GM19468 (cell line): ENCODE results near the gene PTCD1.

ENCODE experiments used
- ATAC-seq: cut with Tn5 transposase; IDR thresholded peaks from one replicate; pipeline ENCODE4 v1.9.1; 2021; ENCODE audit warnings: mild to moderate bottlenecking, moderate library complexity, moderate number of reproducible peaks; ENCODE audit not compliant: unreplicated experiment; ENCODE audit errors: extremely low read depth

The PTCD1 gene

DNA sequence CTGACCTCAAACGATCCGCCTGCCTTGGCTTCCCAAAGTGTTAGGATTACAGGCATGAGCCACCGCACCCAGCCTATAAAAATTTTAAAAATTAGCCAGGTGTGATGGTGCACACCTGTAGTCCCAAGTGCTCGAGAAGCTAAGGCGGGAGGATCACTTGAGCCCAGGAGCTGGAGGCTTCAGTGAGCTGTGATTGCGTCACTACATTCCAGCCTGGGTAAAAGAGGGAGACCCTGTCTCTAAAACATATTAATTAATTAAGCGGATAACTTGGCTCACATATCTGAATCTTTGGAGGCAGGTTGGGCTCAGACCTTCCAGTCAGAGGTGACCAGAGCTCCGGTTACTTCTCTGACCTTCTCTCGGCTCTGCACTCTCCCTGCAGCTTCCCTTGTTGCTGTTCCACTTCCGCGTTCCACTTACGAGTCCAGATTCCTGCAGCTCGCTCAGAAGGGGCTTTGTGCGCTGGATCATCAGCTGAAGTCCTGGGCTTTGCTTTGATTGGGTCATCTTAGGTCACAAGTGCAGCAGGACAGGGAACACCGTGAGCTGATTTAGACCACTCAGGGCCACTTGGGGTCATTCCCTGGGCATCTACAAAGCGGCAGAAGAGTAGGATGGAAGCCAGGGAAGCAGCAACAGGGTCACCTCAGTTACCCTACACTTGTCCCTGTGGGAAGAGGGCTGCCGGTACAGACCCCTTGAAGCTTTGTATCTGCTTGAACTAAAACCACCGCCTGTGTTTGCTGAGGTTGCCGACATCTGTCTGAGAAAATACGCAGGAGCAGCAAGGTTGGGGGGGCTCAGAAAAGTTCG lies 66.1 kb downstream of the PTCD1 start:
- no peak for ATAC-seq

DNA sequence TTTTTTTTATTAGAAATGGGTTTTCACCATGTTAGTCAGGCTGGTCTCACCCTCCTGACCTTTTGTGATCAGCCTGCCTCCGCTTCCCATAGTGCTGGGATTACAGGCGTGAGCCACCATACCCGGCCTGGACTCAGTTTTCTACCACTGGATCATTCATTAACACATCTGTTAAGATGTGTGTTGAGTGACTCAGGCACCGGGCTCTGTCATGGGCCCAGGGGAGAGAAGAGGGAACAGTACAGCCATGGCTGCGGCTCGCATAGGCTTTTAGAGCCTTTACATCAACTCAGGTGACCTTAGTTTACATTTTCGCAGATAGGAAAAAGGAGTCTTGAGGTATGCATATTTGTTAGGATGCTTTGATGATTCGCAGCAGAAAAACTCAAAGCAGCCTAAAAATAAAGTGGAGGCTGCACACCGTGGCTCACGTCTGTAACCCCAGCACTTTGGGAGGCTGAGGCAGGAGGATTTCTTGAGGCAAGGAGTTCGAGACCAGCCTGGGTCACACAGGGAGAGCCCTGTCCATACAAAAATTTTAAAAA lies 67.2 kb downstream of the PTCD1 start:
- ATAC-seq: no peak

DNA sequence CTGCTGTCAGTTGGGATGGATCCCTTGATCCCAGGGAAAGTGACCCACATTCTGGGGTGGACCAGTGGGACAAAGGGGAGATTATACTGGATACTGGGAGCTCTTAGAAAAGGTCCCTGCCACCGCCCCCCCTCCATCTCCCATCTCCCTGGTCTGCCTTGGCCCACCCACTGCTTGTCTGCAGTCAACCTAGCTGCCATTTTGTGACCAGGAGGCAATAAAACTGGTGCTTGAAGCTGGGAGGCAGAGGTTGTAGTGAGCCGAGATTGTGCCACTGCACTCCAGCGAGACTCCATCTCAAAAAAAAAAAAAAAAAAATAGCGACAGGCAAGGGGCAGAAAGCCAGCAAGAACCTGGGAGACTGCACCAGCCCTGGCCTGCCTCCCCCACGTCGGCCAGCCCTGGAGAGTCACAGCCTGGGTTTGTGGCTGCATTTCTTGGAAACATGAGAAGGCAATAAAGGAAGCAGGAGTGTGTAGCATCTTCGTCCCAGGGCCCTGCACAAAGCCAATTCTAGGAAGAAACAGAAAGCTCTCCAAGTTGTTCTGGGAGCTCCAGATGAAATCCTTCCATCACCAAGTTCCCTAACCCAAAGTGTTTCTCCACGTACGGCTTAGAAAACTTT lies 68.7 kb downstream of the PTCD1 start:
- ATAC-seq: no peak

DNA sequence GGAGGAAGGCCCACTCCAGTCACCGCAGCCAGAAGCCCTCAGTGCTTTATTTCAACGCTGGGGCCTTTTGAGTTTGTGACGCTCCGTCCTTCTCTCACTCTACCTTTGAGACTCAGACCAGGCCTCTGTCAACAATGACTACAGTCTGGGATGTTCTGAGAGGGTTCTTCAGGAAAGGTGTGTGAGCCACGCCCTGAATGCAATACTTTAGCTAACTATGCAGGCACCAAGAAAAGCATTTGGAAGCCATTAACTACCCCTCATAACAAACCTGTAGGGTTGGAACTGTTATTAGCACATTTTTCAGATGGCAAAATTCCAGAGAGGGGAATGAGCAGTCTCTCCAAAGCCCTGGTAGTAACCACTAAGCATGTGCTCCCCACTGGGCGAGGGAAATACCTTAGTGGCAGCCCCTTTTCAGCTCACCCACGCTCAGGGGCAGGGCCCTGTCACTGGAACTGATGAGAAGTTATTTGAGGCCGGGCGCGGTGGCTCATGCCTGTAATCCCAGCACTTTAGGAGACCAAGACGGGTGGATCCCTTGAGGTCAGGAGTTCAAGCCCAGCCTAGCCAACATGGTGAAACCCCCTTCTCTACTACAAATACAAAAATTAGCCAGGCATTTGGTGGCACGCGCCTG lies 69.7 kb downstream of the PTCD1 start:
- ATAC-seq: no peak
